ENCODE results near the gene PLXNA4.

Gene PLXNA4

GRCh38 chr7:132383962-132384361, 192.3 kb downstream of the PLXNA4 start:
- Mint-ChIP-seq H3K4me1 (no peaks in the 10 kb centered on the region), H3K27ac (no peak overlapping the region), H3K27me3 (peaks cover 7% of the 10 kb centered on the region), H3K9me3 (no peaks in the 10 kb centered on the region), H3K4me3 (no peak overlapping the region), H3K36me3 (ENCODE audit: low read depth) (no peaks in the 10 kb centered on the region)
- ATAC-seq (no peak), DNase-seq (no peak)

- H3K4me1 Mint-ChIP-seq: no peaks in the 10 kb centered on the region
- ATAC-seq (no peak), DNase-seq (no peak)
- peaks cover 7% of the 10 kb centered on the region for H3K27me3 Mint-ChIP-seq
- H3K27ac Mint-ChIP-seq: no peak overlapping the region
- H3K9me3 Mint-ChIP-seq: no peaks in the 10 kb centered on the region
- H3K4me3 Mint-ChIP-seq: no peak overlapping the region
- no peaks in the 10 kb centered on the region for H3K36me3 Mint-ChIP-seq (ENCODE audit: low read depth)
These were observed 194.4 kb downstream of the PLXNA4 start for GRCh38 chr7:132381742-132382472.

- no peak overlapping the region for H3K27ac Mint-ChIP-seq
- no peaks in the 10 kb centered on the region for H3K9me3 Mint-ChIP-seq
- H3K27me3 Mint-ChIP-seq: peaks cover 4% of the 10 kb centered on the region
- no peaks in the 10 kb centered on the region for H3K36me3 Mint-ChIP-seq (ENCODE audit: low read depth)
- H3K4me3 Mint-ChIP-seq: no peak overlapping the region
- ATAC-seq (no peak), DNase-seq (no peak)
- no peaks in the 10 kb centered on the region for H3K4me1 Mint-ChIP-seq
These were observed 196.2 kb downstream of the PLXNA4 start for GRCh38 chr7:132380059-132380458.

GRCh38 chr7:132379292-132379691, 197.0 kb downstream of the PLXNA4 start:
- Mint-ChIP-seq H3K4me3 (no peak overlapping the region), H3K27me3 (peaks cover 4% of the 10 kb centered on the region), H3K4me1 (no peaks in the 10 kb centered on the region), H3K27ac (no peak overlapping the region), H3K36me3 (ENCODE audit: low read depth) (no peaks in the 10 kb centered on the region), H3K9me3 (no peaks in the 10 kb centered on the region)
- no peak for DNase-seq
- ATAC-seq: no peak

- H3K27ac Mint-ChIP-seq: no peak overlapping the region
- ATAC-seq (no peak), DNase-seq (no peak)
- H3K27me3 Mint-ChIP-seq: peaks cover 2% of the 10 kb centered on the region
- H3K4me1 Mint-ChIP-seq: no peaks in the 10 kb centered on the region
- no peak overlapping the region for H3K4me3 Mint-ChIP-seq
- no peaks in the 10 kb centered on the region for H3K36me3 Mint-ChIP-seq (ENCODE audit: low read depth)
- no peaks in the 10 kb centered on the region for H3K9me3 Mint-ChIP-seq
These were observed 198.3 kb downstream of the PLXNA4 start for GRCh38 chr7:132377703-132378584.

- H3K27me3 Mint-ChIP-seq: peaks cover 2% of the 10 kb centered on the region
These were observed 199.3 kb downstream of the PLXNA4 start for GRCh38 chr7:132377015-132377414.

GRCh38 chr7:132376361-132377013, 199.8 kb downstream of the PLXNA4 start:
- Mint-ChIP-seq H3K4me1 (no peaks in the 10 kb centered on the region), H3K27ac (no peak overlapping the region), H3K9me3 (no peaks in the 10 kb centered on the region), H3K4me3 (no peak overlapping the region), H3K36me3 (ENCODE audit: low read depth) (no peaks in the 10 kb centered on the region), H3K27me3 (no peaks in the 10 kb centered on the region)
- DNase-seq: no peak
- no peak for ATAC-seq

More at GRCh38 chr7:132377015-132377414, 199.3 kb downstream of the PLXNA4 start:
- Mint-ChIP-seq H3K36me3 (ENCODE audit: low read depth) (no peaks in the 10 kb centered on the region), H3K4me3 (no peak overlapping the region), H3K9me3 (no peaks in the 10 kb centered on the region), H3K4me1 (no peaks in the 10 kb centered on the region), H3K27ac (no peak overlapping the region)
- ATAC-seq (no peak), DNase-seq (no peak)

GRCh38 chr7:132373879-132374278, 202.4 kb downstream of the PLXNA4 start:
- H3K27ac Mint-ChIP-seq: no peak overlapping the region
- H3K4me1 Mint-ChIP-seq: no peaks in the 10 kb centered on the region
- no peak overlapping the region for H3K4me3 Mint-ChIP-seq
- H3K36me3 Mint-ChIP-seq (ENCODE audit: low read depth): no peaks in the 10 kb centered on the region
- no peaks in the 10 kb centered on the region for H3K27me3 Mint-ChIP-seq
- ATAC-seq (no peak), DNase-seq (no peak)
- H3K9me3 Mint-ChIP-seq: no peaks in the 10 kb centered on the region

GRCh38 chr7:132373041-132373440, 203.2 kb downstream of the PLXNA4 start:
- H3K27me3 Mint-ChIP-seq: no peaks in the 10 kb centered on the region
- DNase-seq (no peak), ATAC-seq (no peak)
- no peaks in the 10 kb centered on the region for H3K9me3 Mint-ChIP-seq
- H3K36me3 Mint-ChIP-seq (ENCODE audit: low read depth): no peaks in the 10 kb centered on the region
- H3K4me1 Mint-ChIP-seq: no peaks in the 10 kb centered on the region
- H3K27ac Mint-ChIP-seq: no peak overlapping the region
- no peak overlapping the region for H3K4me3 Mint-ChIP-seq

GRCh38 chr7:132371948-132372347, 204.3 kb downstream of the PLXNA4 start:
- Mint-ChIP-seq H3K36me3 (ENCODE audit: low read depth) (no peaks in the 10 kb centered on the region), H3K4me3 (no peak overlapping the region), H3K27me3 (no peaks in the 10 kb centered on the region), H3K9me3 (no peaks in the 10 kb centered on the region), H3K27ac (no peak overlapping the region), H3K4me1 (no peaks in the 10 kb centered on the region)
- ATAC-seq (no peak), DNase-seq (no peak)

GRCh38 chr7:132368246-132368900, 207.9 kb downstream of the PLXNA4 start:
- Mint-ChIP-seq H3K27ac (no peak overlapping the region), H3K4me1 (no peaks in the 10 kb centered on the region), H3K4me3 (no peak overlapping the region), H3K36me3 (ENCODE audit: low read depth) (no peaks in the 10 kb centered on the region), H3K9me3 (no peaks in the 10 kb centered on the region), H3K27me3 (no peaks in the 10 kb centered on the region)
- DNase-seq (no peak), ATAC-seq (no peak)

- no peak overlapping the region for H3K4me3 Mint-ChIP-seq
- H3K27me3 Mint-ChIP-seq: no peaks in the 10 kb centered on the region
- no peak for ATAC-seq
- H3K36me3 Mint-ChIP-seq (ENCODE audit: low read depth): no peaks in the 10 kb centered on the region
- no peak for DNase-seq
- H3K9me3 Mint-ChIP-seq: no peaks in the 10 kb centered on the region
- H3K27ac Mint-ChIP-seq: no peak overlapping the region
- no peaks in the 10 kb centered on the region for H3K4me1 Mint-ChIP-seq
These were observed 208.5 kb downstream of the PLXNA4 start for GRCh38 chr7:132367795-132368194.

- no peak for DNase-seq
- Mint-ChIP-seq H3K27me3 (no peaks in the 10 kb centered on the region), H3K4me3 (no peak overlapping the region), H3K27ac (no peak overlapping the region), H3K9me3 (no peaks in the 10 kb centered on the region), H3K4me1 (no peaks in the 10 kb centered on the region), H3K36me3 (ENCODE audit: low read depth) (no peaks in the 10 kb centered on the region)
- ATAC-seq: no peak
These were observed 209.3 kb downstream of the PLXNA4 start for GRCh38 chr7:132367004-132367403.

- no peak for ATAC-seq
- H3K9me3 Mint-ChIP-seq: no peaks in the 10 kb centered on the region
- no peaks in the 10 kb centered on the region for H3K27me3 Mint-ChIP-seq
- H3K27ac Mint-ChIP-seq: no peak overlapping the region
- no peaks in the 10 kb centered on the region for H3K4me1 Mint-ChIP-seq
- no peak for DNase-seq
- H3K4me3 Mint-ChIP-seq: no peak overlapping the region
- H3K36me3 Mint-ChIP-seq (ENCODE audit: low read depth): no peaks in the 10 kb centered on the region
These were observed 212.0 kb downstream of the PLXNA4 start for GRCh38 chr7:132364226-132364625.
